Uterus (tissue), 2 donors: ENCODE measurements around the gene GAREM1.

Experiments
- POLR2A ChIP-seq, 2 donors: fragments of 450-650 bp; IDR thresholded peaks; one replicate each; pipeline ENCODE4 v1.6.1; 2016; ENCODE audit warnings: antibody characterized with exemption in 2 of 2, mild to moderate bottlenecking in 1 of 2, moderate library complexity in 1 of 2
- TF ChIP-seq, protein P1 (sequence below), 4 experiments: fragments of 200-600 bp in 2 of 4; fragments of 450-650 bp in 2 of 4; sonication (generic) in 2 of 4; IDR thresholded peaks; one replicate each; pipeline ENCODE4 v1.5.1; 2016 to 2019; ENCODE audit warnings: antibody characterized with exemption in 4 of 4, mild to moderate bottlenecking in 2 of 4, moderate library complexity in 1 of 4

DNA sequence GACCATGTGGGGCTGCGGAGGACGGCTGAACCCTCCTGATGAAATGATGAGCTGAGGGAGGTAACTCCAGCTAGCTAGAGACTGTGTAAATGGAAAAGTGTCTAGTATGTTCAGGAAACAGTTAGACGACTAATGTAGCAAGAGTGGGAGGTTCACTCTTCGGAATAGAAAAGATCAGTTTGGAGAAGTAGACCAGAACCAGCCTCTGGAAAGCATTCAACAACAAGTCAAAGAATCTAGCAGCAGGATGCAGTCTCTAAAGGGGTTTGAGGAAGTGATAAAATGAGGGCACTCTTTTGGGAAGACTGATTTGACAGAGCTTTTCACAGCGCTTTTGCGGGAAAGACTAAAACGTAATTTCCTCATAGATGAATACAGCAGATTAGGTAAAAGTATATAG lies 79.6 kb downstream of the GAREM1 start:
- TF ChIP-seq, protein P1, sequence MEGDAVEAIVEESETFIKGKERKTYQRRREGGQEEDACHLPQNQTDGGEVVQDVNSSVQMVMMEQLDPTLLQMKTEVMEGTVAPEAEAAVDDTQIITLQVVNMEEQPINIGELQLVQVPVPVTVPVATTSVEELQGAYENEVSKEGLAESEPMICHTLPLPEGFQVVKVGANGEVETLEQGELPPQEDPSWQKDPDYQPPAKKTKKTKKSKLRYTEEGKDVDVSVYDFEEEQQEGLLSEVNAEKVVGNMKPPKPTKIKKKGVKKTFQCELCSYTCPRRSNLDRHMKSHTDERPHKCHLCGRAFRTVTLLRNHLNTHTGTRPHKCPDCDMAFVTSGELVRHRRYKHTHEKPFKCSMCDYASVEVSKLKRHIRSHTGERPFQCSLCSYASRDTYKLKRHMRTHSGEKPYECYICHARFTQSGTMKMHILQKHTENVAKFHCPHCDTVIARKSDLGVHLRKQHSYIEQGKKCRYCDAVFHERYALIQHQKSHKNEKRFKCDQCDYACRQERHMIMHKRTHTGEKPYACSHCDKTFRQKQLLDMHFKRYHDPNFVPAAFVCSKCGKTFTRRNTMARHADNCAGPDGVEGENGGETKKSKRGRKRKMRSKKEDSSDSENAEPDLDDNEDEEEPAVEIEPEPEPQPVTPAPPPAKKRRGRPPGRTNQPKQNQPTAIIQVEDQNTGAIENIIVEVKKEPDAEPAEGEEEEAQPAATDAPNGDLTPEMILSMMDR (IDR thresholded peaks at IDR 0.05), result no peak
- TF ChIP-seq POLR2A (IDR thresholded peaks at IDR 0.05), result no peak
